HG03565 (cell line): Measurements from ENCODE around the gene JUND.

Experiments
- ATAC-seq: cut with Tn5 transposase; IDR thresholded peaks from one replicate; pipeline ENCODE4 v1.9.1; 2021; ENCODE audit warnings: mild to moderate bottlenecking, moderate library complexity; ENCODE audit not compliant: unreplicated experiment

Gene JUND

GRCh38 chr19:18271433-18271841 lies 10.0 kb downstream of the JUND start:
- ATAC-seq, result no peak

DNA sequence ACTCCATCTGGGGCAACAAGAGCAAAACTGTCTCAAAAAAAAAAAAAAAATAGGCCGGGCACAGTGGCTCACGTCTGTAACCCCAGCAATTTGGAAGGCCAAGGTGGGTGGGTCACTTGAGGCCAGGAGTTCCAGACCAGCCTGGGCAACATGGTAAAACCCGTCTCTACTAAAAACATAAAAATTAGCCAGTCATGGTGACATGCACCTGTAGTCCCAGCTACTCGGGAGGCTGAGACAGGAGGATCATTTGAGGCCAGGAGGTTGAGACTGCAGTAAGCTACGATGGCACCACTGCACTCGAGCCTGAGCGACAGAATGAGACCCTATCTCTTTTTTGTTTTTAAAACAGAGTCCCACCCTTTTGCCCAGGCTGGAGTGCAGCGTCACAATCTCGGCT lies 11.1 kb downstream of the JUND start:
- no peak for ATAC-seq

DNA sequence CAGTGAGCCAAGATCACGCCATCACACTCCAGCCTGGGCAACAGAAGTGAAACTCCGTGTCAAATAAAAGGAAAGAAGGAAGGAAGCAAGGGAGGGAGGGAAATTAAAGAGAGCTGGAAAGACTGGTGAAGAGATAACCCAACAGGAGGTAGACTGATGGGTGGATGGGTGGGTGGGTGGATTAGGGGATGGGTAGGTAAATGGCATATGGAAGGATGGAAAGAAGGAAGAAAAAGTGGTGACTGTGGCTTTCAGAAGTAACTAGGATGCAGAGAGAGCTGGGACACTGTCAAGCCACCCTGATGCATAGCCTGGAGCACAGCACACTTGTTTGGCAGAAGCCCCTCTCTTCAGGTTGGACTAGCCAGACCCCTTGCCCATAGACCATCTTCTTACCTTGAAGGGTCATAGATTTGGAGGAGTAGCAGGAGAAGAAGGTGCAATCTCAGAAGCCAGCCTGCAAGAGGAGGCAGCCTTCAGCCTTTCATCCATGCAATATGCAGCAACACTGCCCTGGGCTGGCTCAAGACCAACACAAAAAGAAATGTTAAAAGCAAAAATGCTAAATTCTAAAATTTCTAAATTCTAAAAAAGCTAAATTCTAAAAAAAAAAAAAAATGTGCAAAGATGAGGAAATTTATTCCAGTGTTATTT lies 12.2 kb downstream of the JUND start:
- no peak for ATAC-seq

DNA sequence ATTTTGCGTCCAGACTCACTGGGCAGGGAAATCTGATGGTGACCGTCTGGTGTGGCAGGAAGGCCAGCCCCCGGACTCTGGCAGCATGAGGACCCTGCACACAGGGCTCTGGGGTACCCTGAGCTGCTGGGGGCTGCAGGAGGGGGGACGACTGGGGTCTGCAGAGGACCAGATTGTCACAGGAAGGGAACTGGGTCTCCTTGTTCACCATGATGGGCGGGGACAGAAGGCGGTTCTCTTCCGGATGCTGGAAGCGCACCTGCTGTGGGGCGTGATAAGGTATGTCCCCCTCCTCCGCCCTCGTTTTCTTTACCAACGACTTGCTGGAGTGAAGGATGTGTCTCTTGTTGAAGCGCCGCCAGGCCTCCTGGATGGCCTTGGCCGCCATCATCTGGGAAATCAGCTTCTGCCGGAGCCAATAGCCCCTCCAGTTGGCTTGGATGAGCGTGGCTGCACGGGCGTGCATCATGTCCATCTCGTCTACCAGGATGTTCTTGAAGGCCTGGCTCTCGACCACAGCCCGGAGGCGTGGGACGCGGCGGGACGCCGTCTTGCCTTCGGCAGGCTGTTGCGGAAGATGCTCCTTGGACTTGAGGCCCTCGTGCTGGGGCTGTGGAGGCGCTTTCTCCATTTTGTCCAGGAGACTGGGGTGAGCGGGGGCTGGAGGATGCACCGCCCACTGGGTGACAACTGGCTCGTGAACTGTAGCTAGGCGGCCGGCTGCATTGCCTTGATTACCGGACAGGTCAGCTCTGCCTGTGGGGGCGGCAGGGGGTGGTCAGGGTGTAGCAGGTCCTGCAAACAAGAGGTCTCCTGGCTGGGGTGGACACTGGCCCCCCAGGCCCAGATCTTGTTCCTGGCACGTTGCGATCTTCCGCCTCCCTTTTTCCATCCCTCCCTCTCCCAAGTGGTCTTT lies 14.4 kb downstream of the JUND start:
- ATAC-seq, result no peak

GRCh38 chr19:18265582-18265981 lies 15.8 kb downstream of the JUND start:
- no peak for ATAC-seq

GRCh38 chr19:18264971-18265540 lies 16.4 kb downstream of the JUND start:
- ATAC-seq, result no peak

DNA sequence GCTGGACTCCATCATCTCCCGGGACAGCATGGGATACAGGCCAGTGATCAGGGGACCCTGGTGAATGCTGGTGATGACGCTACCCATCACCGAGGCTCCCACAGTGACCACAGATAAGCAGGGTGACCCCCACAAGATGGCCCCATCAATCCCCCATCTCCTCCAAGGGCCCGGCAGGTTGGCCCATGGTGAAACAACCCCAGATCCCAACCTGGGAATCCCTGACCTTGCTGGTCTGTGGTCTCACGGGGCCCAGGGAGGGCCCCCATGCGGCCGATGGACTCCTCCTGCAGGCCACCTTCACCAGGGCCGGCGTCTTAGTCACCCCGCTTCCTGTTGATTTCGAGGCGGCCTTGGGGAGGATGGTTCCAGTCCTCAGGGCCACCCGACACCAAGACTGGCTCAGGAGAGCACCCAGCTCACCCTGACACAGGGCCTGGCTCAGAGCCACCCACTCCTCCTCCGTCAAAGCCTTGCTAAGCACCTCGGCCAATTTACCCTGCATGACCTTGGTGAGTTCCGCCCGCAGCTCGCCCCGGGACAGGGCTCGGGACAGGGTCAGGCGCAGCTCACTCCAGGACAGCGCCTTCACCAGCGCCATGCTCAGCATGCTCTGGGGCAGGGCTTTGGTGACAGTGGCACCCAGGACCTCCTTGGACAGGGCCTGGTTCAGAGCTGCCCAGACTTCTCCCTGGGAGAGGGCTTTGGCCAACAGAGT lies 17.1 kb downstream of the JUND start:
- no peak for ATAC-seq

DNA sequence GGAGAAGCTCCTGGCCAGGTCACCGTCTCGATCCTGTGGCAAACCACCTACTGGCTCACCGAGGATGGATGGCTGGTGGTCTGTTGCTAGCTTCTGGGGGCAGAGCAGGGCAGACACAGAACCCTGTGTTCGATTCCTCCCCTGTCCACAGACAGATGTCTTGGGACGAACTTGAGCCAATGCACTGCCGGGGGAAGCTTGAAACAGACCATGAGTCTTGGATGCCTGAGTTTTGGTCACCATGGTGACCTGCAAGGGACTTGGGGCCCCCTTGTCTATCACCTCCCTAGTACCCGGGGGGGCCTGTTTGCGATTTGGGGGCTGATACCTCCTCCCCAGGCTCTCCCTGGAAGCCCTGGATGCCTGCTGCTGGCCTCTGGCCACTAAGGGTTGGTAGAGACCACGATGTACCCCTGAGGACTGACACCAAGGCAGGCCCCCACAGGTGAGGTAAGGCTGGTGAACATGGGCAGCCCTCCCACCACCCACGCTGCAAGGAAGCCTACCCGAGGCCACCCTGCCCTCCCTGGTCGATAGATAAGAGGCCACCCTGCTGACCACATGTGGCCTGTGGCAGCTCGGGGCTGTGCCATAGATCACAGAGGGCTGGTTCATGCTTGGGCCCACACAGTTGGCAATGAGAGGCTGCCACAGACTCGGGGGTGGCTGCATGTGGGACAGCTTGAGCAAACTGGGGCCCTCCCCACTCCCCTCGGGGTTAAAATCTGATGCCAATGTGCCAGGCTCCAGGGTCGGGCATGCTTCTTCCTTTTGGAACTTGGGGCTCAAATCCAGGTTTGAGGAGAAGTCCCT lies 17.9 kb downstream of the JUND start:
- ATAC-seq, result no peak

- ATAC-seq, result no peak
Observed at GRCh38 chr19:18262917-18263316, 18.5 kb downstream of the JUND start.

- ATAC-seq, result no peak
Observed at GRCh38 chr19:18262144-18262543, 19.3 kb downstream of the JUND start.

GRCh38 chr19:18261474-18261873 lies 19.9 kb downstream of the JUND start:
- no peak for ATAC-seq

DNA sequence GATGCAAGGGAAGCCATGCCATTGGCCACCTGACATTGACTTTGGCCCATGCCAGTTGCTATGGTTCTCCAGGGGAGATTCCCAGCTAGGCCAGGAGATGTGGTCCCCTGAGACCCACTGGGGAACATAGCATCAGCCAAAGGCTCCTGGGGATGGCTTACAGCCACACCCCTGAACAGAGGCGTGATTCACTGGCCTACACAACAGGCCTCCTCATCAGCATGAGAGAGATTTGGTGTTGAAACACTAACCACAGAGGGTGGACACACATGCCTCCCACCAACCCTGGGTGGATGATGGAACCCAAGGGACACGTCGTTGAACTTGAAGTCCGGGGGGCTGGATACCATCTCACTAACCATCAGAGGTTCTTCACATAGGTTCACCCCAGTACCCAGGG lies 21.5 kb downstream of the JUND start:
- no peak for ATAC-seq

DNA sequence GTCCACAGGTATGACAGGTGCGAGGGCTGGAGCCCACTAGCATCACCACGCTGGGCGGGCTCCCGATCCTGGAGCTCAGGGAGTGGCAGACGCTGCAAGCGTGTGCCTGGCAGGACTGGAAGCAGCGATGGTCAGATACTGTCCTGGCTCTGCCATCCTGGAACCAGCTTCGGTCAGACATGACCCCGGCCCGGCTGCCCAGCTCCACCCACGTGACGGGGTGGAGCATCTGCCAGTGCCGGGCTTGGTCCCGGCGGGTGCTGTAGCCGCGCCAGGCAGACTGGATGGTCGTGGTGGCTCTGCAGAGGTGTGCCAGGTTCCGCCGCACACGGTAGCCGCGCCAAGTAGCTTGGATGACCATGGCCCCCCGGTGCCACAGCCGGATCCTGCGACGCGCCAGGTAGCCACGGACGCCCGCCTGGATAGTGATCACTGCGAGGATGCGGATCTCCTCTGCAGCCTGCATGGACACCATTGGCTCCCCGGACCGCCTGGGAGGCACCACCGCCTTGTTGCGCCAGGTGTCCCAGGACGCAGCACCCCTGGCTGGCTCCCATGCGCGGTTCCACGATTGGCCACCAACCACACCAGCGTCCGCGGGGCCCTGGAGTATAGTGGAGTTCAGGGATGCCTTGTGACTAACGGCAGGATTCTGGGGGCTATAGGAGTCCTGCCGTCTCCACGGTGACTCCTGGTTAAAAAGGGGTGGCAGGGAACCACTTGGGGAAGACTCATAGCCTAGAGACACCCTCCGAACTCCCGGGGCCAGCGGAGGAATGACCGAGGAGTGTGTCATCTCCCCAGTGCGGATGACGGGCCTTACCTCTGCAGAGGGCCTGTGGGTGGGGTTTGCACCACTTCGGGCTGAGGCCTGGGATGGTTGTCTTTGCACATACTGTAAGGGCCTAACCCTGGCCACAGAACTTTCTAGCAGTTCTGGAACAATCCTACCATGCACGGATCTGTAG lies 23.6 kb downstream of the JUND start:
- no peak for ATAC-seq

- no peak for ATAC-seq
Observed at GRCh38 chr19:18254546-18255503, 26.6 kb downstream of the JUND start.

DNA sequence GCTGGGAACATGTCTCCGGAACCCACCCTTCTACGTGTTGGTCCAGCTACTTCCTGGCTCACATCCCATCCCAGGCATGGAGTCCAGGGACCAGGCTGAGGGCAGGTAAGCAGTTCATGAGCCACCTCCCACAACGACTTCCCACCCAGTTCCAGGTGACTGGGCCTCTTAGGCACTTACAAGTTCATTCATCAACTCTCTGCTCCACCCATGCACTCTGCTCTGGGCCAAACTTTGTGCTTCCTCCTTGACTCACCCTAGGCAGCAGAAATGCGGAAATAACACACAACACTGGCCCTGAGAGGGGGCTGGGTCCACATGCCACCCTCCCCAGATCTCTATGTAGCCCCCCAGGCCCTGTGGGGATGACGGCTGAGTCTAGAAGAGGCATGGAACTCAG lies 27.7 kb downstream of the JUND start:
- ATAC-seq, result no peak

DNA sequence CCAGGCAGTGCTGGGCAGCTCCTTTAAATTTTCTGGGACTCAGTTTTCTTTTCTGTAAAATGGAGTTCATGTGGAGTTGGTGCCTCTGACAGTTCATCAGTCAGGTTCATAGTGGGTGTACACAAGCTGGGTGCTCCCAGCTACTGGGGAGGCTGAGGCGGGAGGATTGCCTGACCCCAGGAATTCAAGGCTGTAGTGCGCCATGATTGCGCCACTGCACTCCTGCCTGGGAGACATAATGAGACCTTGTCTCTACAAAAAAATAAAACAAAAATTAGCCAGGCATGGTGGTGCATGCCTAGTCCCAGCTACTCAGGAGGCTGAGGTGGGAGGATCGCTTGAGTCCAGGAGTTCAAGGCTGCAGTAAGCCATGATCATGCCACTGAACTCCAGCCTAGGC lies 28.3 kb downstream of the JUND start:
- no peak for ATAC-seq

DNA sequence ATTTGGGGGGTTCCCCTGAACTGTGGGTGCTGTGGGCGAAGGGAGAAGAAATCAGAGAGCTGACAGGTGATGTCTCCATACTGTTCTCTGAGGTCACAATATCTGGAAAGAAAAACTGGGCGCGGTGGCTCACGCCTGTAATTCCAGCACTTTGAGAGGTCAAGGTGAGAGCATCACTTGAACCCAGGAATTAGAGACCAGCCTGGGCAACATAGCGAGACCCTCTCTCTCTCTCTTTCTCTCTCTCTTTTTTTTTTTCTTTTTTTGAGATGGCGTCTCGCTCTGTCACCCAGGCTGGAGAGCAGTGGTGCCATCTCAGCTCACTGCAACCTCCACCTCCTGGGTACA lies 29.1 kb downstream of the JUND start:
- ATAC-seq, result no peak

GRCh38 chr19:18251587-18252369 lies 29.6 kb downstream of the JUND start:
- no peak for ATAC-seq
